H1 (cell line): ENCODE measurements around the gene DOCK10. TPM values are rescaled to one million over a fixed set of nuclear protein-coding genes. Genes with fewer than 3 reads are reported as not detected.

Experiments
- CTCF ChIA-PET: fragments of 300-600 bp; sonication (Branson Sonifier 250); formaldehyde crosslinking; loops from one replicate; lab custom pipeline; 2021; ENCODE audit not compliant: partially characterized antibody; lab: Charles Lee
- POLR2A ChIA-PET: fragments of 300-600 bp; sonication (Branson Sonifier 250); formaldehyde crosslinking; loops from one replicate; lab custom pipeline; 2021; ENCODE audit warnings: inconsistent platforms; ENCODE audit not compliant: partially characterized antibody; lab: Charles Lee
- DNase-seq, 2 experiments: peaks; one replicate each; pipeline versions ENCODE4 v3.0.0 to v3.0.0-alpha.2; 2010 to 2022; ENCODE audit warnings: low spot score in 2 of 2, low read depth in 1 of 2, mixed read lengths in 1 of 2
- FAIRE-seq: peaks from 2 replicates; lab custom pipeline; 2011; peaks lifted over from hg19 to GRCh38; lab: Jason Lieb, UNC
- H2AFZ ChIP-seq: 2 replicates; pipeline ENCODE4 v1.8.1; 2012; ENCODE audit warnings: low read length, inconsistent platforms
- H2AK5ac ChIP-seq: 2 replicates; pipeline ENCODE4 v1.6.1; 2013; ENCODE audit warnings: low read depth, low read length
- H2BK120ac ChIP-seq: replicated peaks from 2 replicates; pipeline ENCODE3; 2013; ENCODE audit warnings: low read depth, low read length, inconsistent platforms
- H2BK12ac ChIP-seq: 2 replicates; pipeline ENCODE4 v1.6.1; 2013; ENCODE audit warnings: low read depth, low read length
- H2BK15ac ChIP-seq: 2 replicates; pipeline ENCODE4 v1.6.1; 2013; ENCODE audit warnings: low read length
- H2BK20ac ChIP-seq: 2 replicates; pipeline ENCODE4 v1.6.1; 2013; ENCODE audit warnings: low read length
- H2BK5ac ChIP-seq: 2 replicates; pipeline ENCODE4 v1.6.1; 2013; ENCODE audit warnings: low read depth, low read length
- H3K14ac ChIP-seq: 2 replicates; pipeline ENCODE4 v1.6.1; 2013; ENCODE audit warnings: inconsistent platforms; ENCODE audit not compliant: insufficient read length
- H3K18ac ChIP-seq: 2 replicates; pipeline ENCODE4 v1.6.1; 2013; ENCODE audit warnings: low read length; ENCODE audit errors: extremely low read depth
- H3K23ac ChIP-seq: 2 replicates; pipeline ENCODE4 v1.6.1; 2013; ENCODE audit warnings: inconsistent platforms; ENCODE audit not compliant: insufficient read length
- H3K23me2 ChIP-seq: 2 replicates; pipeline ENCODE4 v1.6.1; 2013; ENCODE audit warnings: low read depth, low read length
- H3K27ac ChIP-seq: 2 replicates; pipeline ENCODE4 v1.6.1; 2011; ENCODE audit warnings: low read depth, low read length, inconsistent platforms
- H3K27me3 ChIP-seq, 4 experiments: replicated peaks in 1 of 4; 1 replicate in 1 of 4; 2 replicates in 3 of 4; pipeline versions ENCODE4 v1.6.1 to v1.8.1; 2011 to 2013; ENCODE audit warnings: low read length in 3 of 4, mild to moderate bottlenecking in 3 of 4, inconsistent platforms in 2 of 4, mixed read lengths in 2 of 4, moderate library complexity in 1 of 4; ENCODE audit not compliant: control insufficient read depth in 3 of 4, insufficient read depth in 3 of 4; ENCODE audit errors: extremely low read depth in 1 of 4
- H3K36me3 ChIP-seq, 4 experiments: 2 replicates each; pipeline versions ENCODE4 v1.6.1 to v1.8.1; 2011 to 2013; ENCODE audit warnings: mild to moderate bottlenecking in 4 of 4, low read length in 3 of 4, moderate library complexity in 2 of 4, control low read depth in 1 of 4, inconsistent platforms in 1 of 4; ENCODE audit not compliant: insufficient read depth in 4 of 4, control insufficient read depth in 2 of 4
- H3K4ac ChIP-seq: replicated peaks from 2 replicates; pipeline ENCODE3; 2013; ENCODE audit warnings: low read length, low read depth, mixed read lengths, inconsistent platforms; ENCODE audit not compliant: insufficient read length
- H3K4me1 ChIP-seq, 4 experiments: replicated peaks in 1 of 4; 1 replicate in 1 of 4; 2 replicates in 3 of 4; pipeline versions ENCODE4 v1.6.1 to v1.8.1; 2011 to 2013; ENCODE audit warnings: low read length in 3 of 4, inconsistent platforms in 2 of 4, mixed read lengths in 1 of 4; ENCODE audit not compliant: insufficient read depth in 4 of 4, control insufficient read depth in 3 of 4
- H3K4me2 ChIP-seq, 2 experiments: 2 replicates each; pipeline versions ENCODE4 v1.6.1 to v1.8.1; 2011 to 2013; ENCODE audit warnings: low read depth in 2 of 2, low read length in 2 of 2, control low read depth in 1 of 2, inconsistent platforms in 1 of 2, mild to moderate bottlenecking in 1 of 2; ENCODE audit not compliant: insufficient read depth in 1 of 2
- H3K4me3 ChIP-seq, 4 experiments: fragments of 200-600, 300-600 bp in 1 of 4; sonication (generic), shearing (Covaris generic), sonication (Bioruptor Twin) in 1 of 4; 2 replicates each; pipeline versions ENCODE4 v1.5.1 to v1.8.1; 2011 to 2016; ENCODE audit warnings: low read length in 4 of 4, low read depth in 3 of 4, control low read depth in 2 of 4, inconsistent platforms in 2 of 4, mild to moderate bottlenecking in 2 of 4, mixed read lengths in 1 of 4, moderate library complexity in 1 of 4; ENCODE audit not compliant: insufficient read depth in 2 of 4; ENCODE audit errors: extremely low read depth in 1 of 4
- H3K56ac ChIP-seq: replicated peaks from 2 replicates; pipeline ENCODE3; 2013; ENCODE audit warnings: low read depth, mild to moderate bottlenecking, mixed read lengths, low read length, inconsistent platforms; ENCODE audit not compliant: insufficient read length
- H3K79me1 ChIP-seq: 2 replicates; pipeline ENCODE4 v1.6.1; 2013; ENCODE audit warnings: low read depth, low read length, control low read depth
- H3K79me2 ChIP-seq, 2 experiments: 2 replicates each; pipeline versions ENCODE4 v1.6.1 to v1.8.1; 2012 to 2013; ENCODE audit warnings: low read length in 2 of 2, mild to moderate bottlenecking in 2 of 2, inconsistent platforms in 1 of 2; ENCODE audit not compliant: insufficient read depth in 2 of 2, control insufficient read depth in 1 of 2
- H3K9ac ChIP-seq, 4 experiments: replicated peaks in 1 of 4; 1 replicate in 1 of 4; 2 replicates in 3 of 4; pipeline versions ENCODE4 v1.6.1 to v1.8.1; 2011 to 2013; ENCODE audit warnings: low read depth in 3 of 4, low read length in 3 of 4, control low read depth in 2 of 4, mild to moderate bottlenecking in 2 of 4, moderate library complexity in 2 of 4, inconsistent platforms in 1 of 4; ENCODE audit errors: extremely low read depth in 1 of 4
- H3K9me3 ChIP-seq, 2 experiments: 2 replicates each; pipeline versions ENCODE4 v1.6.1 to v1.8.1; 2012 to 2013; ENCODE audit warnings: mild to moderate bottlenecking in 2 of 2, moderate library complexity in 2 of 2, control low read depth in 1 of 2, inconsistent platforms in 1 of 2, low read depth in 1 of 2, low read length in 1 of 2, mixed read lengths in 1 of 2; ENCODE audit not compliant: insufficient read depth in 2 of 2
- H4K20me1 ChIP-seq, 2 experiments: replicated peaks in 1 of 2; 2 replicates each; pipeline versions ENCODE3 to v1.8.1; 2011 to 2013; ENCODE audit warnings: inconsistent platforms in 2 of 2, low read length in 2 of 2, mild to moderate bottlenecking in 1 of 2; ENCODE audit not compliant: insufficient read depth in 2 of 2, control insufficient read depth in 1 of 2
- H4K5ac ChIP-seq: 2 replicates; pipeline ENCODE4 v1.6.1; 2013; ENCODE audit warnings: low read length, low read depth, mixed read lengths, inconsistent platforms; ENCODE audit not compliant: insufficient read length
- H4K8ac ChIP-seq: 2 replicates; pipeline ENCODE4 v1.8.0; 2013; ENCODE audit warnings: mild to moderate bottlenecking, moderate library complexity, low read length, inconsistent platforms; ENCODE audit not compliant: insufficient read depth; ENCODE audit errors: extremely low read depth
- H4K91ac ChIP-seq: replicated peaks from 2 replicates; pipeline ENCODE3; 2013; ENCODE audit warnings: low read length, mixed read lengths, inconsistent platforms; ENCODE audit not compliant: insufficient read length
- BACH1 ChIP-seq: IDR thresholded peaks from 2 replicates; pipeline ENCODE4 v1.6.1; 2012; ENCODE audit warnings: low read length, improper control_type of control experiment
- CBX5 ChIP-seq: fragments of 300-800, 300-1000 bp; sonication (generic); IDR thresholded peaks from 2 replicates; pipeline ENCODE4 v1.7.1; 2016; ENCODE audit warnings: antibody characterized with exemption, low read length, low read depth
- EZH2 ChIP-seq: fragments of 200-600 bp; sonication (generic); IDR thresholded peaks from 2 replicates; pipeline ENCODE4 v1.7.1; 2012; ENCODE audit warnings: low read depth, mild to moderate bottlenecking, moderate library complexity, low read length, inconsistent platforms; ENCODE audit not compliant: severe bottlenecking
- JUND ChIP-seq: IDR thresholded peaks from 2 replicates; pipeline ENCODE4 v1.6.1; 2011; ENCODE audit warnings: mild to moderate bottlenecking, improper control_type of control experiment, low read length
- RAD21 ChIP-seq, 2 experiments: IDR thresholded peaks in 1 of 2; conservative IDR thresholded peaks in 1 of 2; 2 replicates each; pipeline ENCODE4 v1.6.1; 2011; ENCODE audit warnings: low read depth in 2 of 2, low read length in 2 of 2, improper control_type of control experiment in 1 of 2, inconsistent platforms in 1 of 2, mild to moderate bottlenecking in 1 of 2, moderate library complexity in 1 of 2
- RNF2 ChIP-seq: fragments of 200-900, 300-1000 bp; sonication (generic); IDR thresholded peaks from 2 replicates; pipeline ENCODE4 v1.7.1; 2016; ENCODE audit warnings: borderline replicate concordance, low read depth, mild to moderate bottlenecking, antibody characterized with exemption, low read length; ENCODE audit not compliant: poor library complexity, severe bottlenecking; ENCODE audit errors: missing control alignments
- RXRA ChIP-seq: IDR thresholded peaks from 2 replicates; pipeline ENCODE4 v1.6.1; 2011; ENCODE audit warnings: low read depth, mild to moderate bottlenecking, low read length, moderate library complexity; ENCODE audit not compliant: insufficient read depth
- SP1 ChIP-seq: IDR thresholded peaks from 2 replicates; pipeline ENCODE4 v1.6.1; 2011; ENCODE audit warnings: low read depth, low read length
- SP4 ChIP-seq: IDR thresholded peaks from 2 replicates; pipeline ENCODE4 v1.6.1; 2012; ENCODE audit warnings: low read length, inconsistent platforms
- SRF ChIP-seq: IDR thresholded peaks from 2 replicates; pipeline ENCODE4 v1.6.1; 2011; ENCODE audit warnings: mild to moderate bottlenecking, low read depth, low read length, moderate library complexity
- TCF12 ChIP-seq: IDR thresholded peaks from 2 replicates; pipeline ENCODE4 v1.6.1; 2011; ENCODE audit warnings: low read depth, mild to moderate bottlenecking, low read length
- USF2 ChIP-seq: IDR thresholded peaks from 2 replicates; pipeline ENCODE4 v1.6.1; 2011; ENCODE audit warnings: low read length, improper control_type of control experiment
- WGBS, 2 experiments: shearing (Covaris generic) in 1 of 2; methylation state at CpG; one replicate each; pipeline versions ENCODE4 v1.1.6 to v1.1.7; 2013 to 2015; ENCODE audit warnings: low lambda C conversion rate in 2 of 2, mixed read lengths in 2 of 2, inconsistent platforms in 1 of 2, low coverage in 1 of 2, missing lambda C conversion rate in 1 of 2; ENCODE audit not compliant: insufficient replicate concordance in 2 of 2, insufficient coverage in 1 of 2, insufficient read length in 1 of 2; ENCODE audit errors: extremely low coverage in 1 of 2, missing lambda C conversion rate in 1 of 2; 5-methylcytosine and 5-hydroxymethylcytosine counted together
- polyA plus RNA-seq, 7 experiments: library from polyadenylated mRNA; depleted of rRNA in 3 of 7; stranded (reverse) in 5 of 7; unstranded in 2 of 7; fragments of >200 nt in 5 of 7; fragments of 200-250 nt in 2 of 7; gene quantifications; 1 replicate in 5 of 7; 2 replicates in 1 of 7; 4 replicates in 1 of 7; pipeline versions ENCODE4 v1.2.1 to v1.2.3, GENCODE V29; 2011 to 2013; ENCODE audit warnings: missing spikeins in 2 of 7, mixed read lengths in 2 of 7
- total RNA-seq: library from RNA; stranded (reverse); fragmentation: NEBNext Ultra II Directional; extraction: Animal tissue kit (Norgen Biotek cat#: 25700); gene quantifications from 2 replicates; pipeline ENCODE4 v1.2.1, GENCODE V29; 2021
- TF ChIP-seq, protein P1 (sequence below): IDR thresholded peaks from 2 replicates; pipeline ENCODE4 v1.6.1; 2011; ENCODE audit warnings: low read depth, mild to moderate bottlenecking, low read length; ENCODE audit not compliant: insufficient read depth

The DOCK10 gene
- total and polyA plus RNA-seq, 2 of the 8 experiments (the other 6 are each of a cell fraction or from before 2014, with no cell fraction given), result 0.33 to 1.6 TPM

DNA sequence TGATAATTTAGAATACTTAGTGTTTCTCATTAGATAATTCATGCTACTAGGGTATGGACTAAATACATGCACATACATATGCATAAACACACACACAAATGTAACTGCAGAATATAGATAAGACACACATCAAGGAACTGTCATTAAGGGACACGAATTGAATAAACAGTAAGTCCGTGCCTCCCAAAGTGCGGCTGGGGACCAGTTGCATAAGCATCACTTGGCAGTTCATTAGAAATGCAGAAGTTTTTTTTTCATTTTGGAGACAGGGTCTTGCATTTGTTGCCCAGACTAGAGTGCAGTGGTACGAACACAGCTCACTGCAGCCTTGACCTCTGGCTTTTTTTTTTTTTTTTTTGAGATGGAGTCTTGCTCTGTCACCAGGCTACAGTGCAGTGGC is 196.1 kb downstream of the DOCK10 start:
- H2BK20ac ChIP-seq, result no peak overlapping the region
- no peak overlapping the region for H2BK5ac ChIP-seq
- H2BK12ac ChIP-seq, result no peak overlapping the region
- H3K14ac ChIP-seq, result no peak overlapping the region
- H2BK120ac ChIP-seq, result no peak overlapping the region
- WGBS, 2 experiments, result 94% methylated on average over 4 of the region's 4 CpGs; no CpG with 5 or more reads in 1 of the 2 experiments
- no peak overlapping the region for H3K4me3 ChIP-seq
- no peaks in the 10 kb centered on the region for H3K23me2 ChIP-seq
- H3K27ac ChIP-seq, result no peak overlapping the region
- H3K4me2 ChIP-seq, result no peak overlapping the region
- no peak overlapping the region for H3K56ac ChIP-seq
- no peak overlapping the region for H3K4ac ChIP-seq
- H3K36me3 ChIP-seq, result no peaks in the 10 kb centered on the region
- H3K23ac ChIP-seq, result no peak overlapping the region
- H3K18ac ChIP-seq, result no peak overlapping the region
- no peak overlapping the region for H2BK15ac ChIP-seq
- no peaks in the 10 kb centered on the region for H3K79me1 ChIP-seq
- H3K9me3 ChIP-seq, result no peaks in the 10 kb centered on the region
- no peaks in the 10 kb centered on the region for H3K4me1 ChIP-seq
- no peak overlapping the region for H3K9ac ChIP-seq
- H2AFZ ChIP-seq, result no peak overlapping the region
- ChIA-PET POLR2A (no interaction called here), CTCF (no interaction called here)
- no peak overlapping the region for H4K5ac ChIP-seq
- H2AK5ac ChIP-seq, result no peak overlapping the region
- no peak overlapping the region for H4K8ac ChIP-seq
- no peak overlapping the region for H4K91ac ChIP-seq
- FAIRE-seq (no peak), DNase-seq (no peak)
- H4K20me1 ChIP-seq, result no peaks in the 10 kb centered on the region
- H3K79me2 ChIP-seq, result no peaks in the 10 kb centered on the region
- H3K27me3 ChIP-seq, result no peaks in the 10 kb centered on the region
- no peak for TF ChIP-seq BACH1
- no peak for TF ChIP-seq CBX5
- no peak for TF ChIP-seq SRF
- no peak for TF ChIP-seq RNF2
- no peak for TF ChIP-seq RAD21 (IDR thresholded peaks at IDR 0.05 in 1 of 2, conservative IDR thresholded peaks at IDR 0.05 in 1 of 2; ENCODE audit: low read depth in 2 of 2, low read length in 2 of 2)
- TF ChIP-seq SP1, result no peak
- TF ChIP-seq EZH2, result no peak
- TF ChIP-seq, protein P1, sequence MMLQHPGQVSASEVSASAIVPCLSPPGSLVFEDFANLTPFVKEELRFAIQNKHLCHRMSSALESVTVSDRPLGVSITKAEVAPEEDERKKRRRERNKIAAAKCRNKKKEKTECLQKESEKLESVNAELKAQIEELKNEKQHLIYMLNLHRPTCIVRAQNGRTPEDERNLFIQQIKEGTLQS, result no peak
- no peak for TF ChIP-seq JUND
- TF ChIP-seq TCF12, result no peak
- TF ChIP-seq SP4, result no peak
- TF ChIP-seq USF2, result no peak
- TF ChIP-seq RXRA, result no peak
